ENCODE data around the gene ODF2. TPM values are rescaled to one million over a fixed set of nuclear protein-coding genes. Genes with fewer than 3 reads are reported as not detected.

The ODF2 gene
- total RNA-seq, 4 donors from 2014 or later: 21.9 to 25.5 (median 22.4) TPM

DNA sequence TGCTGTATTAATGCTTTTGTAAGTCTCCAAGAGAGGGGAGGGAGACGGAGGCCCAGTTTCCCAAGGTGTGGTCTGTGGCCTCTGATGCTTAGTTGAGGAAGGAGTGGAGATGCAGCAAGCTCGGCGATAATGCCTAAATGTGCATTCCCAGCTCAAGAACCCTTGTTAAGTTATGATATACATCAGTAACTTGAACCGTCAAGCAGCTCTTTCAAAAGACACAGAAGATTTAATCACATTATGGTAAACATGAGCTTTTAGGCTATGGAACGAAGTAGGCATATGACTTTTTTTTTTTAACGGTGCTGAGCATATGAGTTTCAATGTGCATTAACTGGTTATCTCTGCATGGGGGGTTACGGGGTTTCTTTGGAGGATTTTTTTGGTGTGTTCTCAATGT lies 26.4 kb downstream of the ODF2 start:
- Histone ChIP-seq H3K27ac (no peak overlapping the region), H3K9me3 (no peaks in the 10 kb centered on the region), H3K4me1 (no peaks in the 10 kb centered on the region), H3K4me3 (replicated peaks in 1 of 3) (no peak overlapping the region), H3K27me3 (no peaks in the 10 kb centered on the region), H3K36me3 (peaks cover 14 to 43% of the 10 kb centered on the region in 2 donors)
- TF ChIP-seq, protein P1, sequence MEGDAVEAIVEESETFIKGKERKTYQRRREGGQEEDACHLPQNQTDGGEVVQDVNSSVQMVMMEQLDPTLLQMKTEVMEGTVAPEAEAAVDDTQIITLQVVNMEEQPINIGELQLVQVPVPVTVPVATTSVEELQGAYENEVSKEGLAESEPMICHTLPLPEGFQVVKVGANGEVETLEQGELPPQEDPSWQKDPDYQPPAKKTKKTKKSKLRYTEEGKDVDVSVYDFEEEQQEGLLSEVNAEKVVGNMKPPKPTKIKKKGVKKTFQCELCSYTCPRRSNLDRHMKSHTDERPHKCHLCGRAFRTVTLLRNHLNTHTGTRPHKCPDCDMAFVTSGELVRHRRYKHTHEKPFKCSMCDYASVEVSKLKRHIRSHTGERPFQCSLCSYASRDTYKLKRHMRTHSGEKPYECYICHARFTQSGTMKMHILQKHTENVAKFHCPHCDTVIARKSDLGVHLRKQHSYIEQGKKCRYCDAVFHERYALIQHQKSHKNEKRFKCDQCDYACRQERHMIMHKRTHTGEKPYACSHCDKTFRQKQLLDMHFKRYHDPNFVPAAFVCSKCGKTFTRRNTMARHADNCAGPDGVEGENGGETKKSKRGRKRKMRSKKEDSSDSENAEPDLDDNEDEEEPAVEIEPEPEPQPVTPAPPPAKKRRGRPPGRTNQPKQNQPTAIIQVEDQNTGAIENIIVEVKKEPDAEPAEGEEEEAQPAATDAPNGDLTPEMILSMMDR (IDR thresholded peaks at IDR 0.05): no peak
- TF ChIP-seq POLR2A (IDR thresholded peaks at IDR 0.05): no peak
- intact Hi-C loops (cut with DNase I): no loop called here
- 94 to 95% methylated on average over 7 of the region's 7 CpGs for WGBS, 2 donors
- DNase-seq: no peak

DNA sequence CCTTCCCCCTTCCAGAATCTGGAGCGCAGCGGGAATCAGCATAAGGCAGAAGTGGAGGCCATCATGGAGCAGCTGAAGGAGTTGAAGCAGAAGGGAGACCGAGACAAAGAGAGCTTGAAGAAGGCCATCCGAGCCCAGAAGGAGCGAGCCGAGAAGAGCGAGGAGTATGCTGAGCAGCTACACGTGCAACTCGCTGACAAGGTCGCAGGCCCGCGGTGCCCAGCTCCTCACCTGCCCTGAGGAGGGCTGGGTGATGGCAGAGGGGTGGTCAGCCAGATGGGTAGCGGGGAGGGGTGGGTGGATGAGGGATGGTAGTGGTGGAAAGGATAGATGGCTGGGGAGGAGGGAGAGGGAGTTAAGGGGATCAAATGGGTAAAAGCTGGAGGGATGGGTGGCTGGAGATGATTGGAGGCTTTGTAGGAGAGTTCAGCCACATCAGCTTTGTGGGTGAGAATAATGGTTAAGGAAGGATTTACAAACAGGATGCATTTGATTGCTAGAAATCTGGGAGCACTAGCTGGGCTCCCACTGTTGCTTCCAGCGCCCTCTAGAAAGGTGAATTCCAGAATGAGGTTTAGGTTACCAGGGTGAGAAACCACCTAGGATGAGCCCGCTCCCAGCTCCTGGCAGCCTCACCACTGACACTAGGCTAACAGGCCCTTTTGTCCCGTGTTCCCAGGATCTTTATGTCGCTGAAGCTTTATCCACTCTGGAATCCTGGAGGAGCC lies 29.0 kb downstream of the ODF2 start:
- Histone ChIP-seq H3K4me1 (no peaks in the 10 kb centered on the region), H3K27me3 (no peaks in the 10 kb centered on the region), H3K36me3 (peaks cover 10 to 32% of the 10 kb centered on the region in 2 donors), H3K27ac (no peak overlapping the region), H3K4me3 (replicated peaks in 1 of 3) (no peak overlapping the region), H3K9me3 (no peaks in the 10 kb centered on the region)
- TF ChIP-seq, protein P1 (IDR thresholded peaks at IDR 0.05): no peak
- no peak for TF ChIP-seq POLR2A (IDR thresholded peaks at IDR 0.05)
- no peak for DNase-seq
- intact Hi-C loops (cut with DNase I): no loop called here
- 91 to 96% methylated on average over 17 of the region's 17 CpGs for WGBS, 2 donors

DNA sequence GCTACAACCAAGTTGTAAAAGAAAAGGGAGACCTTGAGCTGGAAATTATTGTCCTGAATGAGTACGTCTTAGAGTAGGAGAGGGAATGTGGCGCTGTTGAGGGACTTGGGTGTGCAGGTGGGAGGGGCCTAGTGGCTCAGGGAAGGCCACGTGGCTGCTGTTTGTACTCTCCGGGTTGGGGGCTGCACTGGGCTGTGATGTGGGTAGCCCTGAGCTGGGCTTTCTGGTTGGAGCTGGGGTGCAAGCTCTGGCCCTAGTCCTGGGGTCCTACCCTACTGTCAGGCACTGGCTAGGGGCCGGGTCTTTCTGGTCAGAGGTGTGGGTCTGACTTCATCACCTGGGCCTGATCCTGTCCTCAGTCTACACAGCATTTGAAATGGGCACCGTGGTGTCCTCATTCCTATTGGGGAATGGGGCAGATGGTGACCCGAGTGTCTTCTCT lies 29.6 kb downstream of the ODF2 start:
- H3K4me3 ChIP-seq (replicated peaks in 1 of 3): no peak overlapping the region
- no peaks in the 10 kb centered on the region for H3K27me3 ChIP-seq
- peaks cover 10 to 32% of the 10 kb centered on the region in 2 donors for H3K36me3 ChIP-seq
- TF ChIP-seq, protein P1 (IDR thresholded peaks at IDR 0.05): no peak
- no peak for TF ChIP-seq POLR2A (IDR thresholded peaks at IDR 0.05)
- 80 to 87% methylated on average over 6 of the region's 7 CpGs for WGBS, 2 donors
- H3K27ac ChIP-seq: no peak overlapping the region
- no peaks in the 10 kb centered on the region for H3K9me3 ChIP-seq
- intact Hi-C loops (cut with DNase I): no loop called here
- H3K4me1 ChIP-seq: no peaks in the 10 kb centered on the region
- DNase-seq: no peak

DNA sequence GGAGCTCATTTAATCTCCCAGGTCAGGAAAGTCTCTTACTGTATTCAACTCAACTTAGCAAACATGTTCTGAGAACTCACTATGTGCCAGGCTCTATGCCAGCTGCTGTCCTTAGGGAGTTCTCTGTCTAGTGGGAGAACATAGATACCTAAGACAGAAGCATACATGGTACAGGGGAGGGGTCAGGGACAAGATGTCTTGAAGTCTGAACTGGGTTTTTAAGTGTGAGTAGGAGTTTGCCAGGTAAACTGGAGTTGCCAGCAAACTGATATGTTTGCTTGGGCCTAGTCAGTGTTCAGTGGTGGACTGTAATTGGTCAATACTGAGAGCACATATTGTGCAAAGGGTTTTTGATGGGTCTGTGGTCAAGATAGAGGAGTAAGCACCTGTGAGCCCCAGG lies 30.4 kb downstream of the ODF2 start:
- Histone ChIP-seq H3K9me3 (no peaks in the 10 kb centered on the region), H3K27ac (no peak overlapping the region), H3K27me3 (no peaks in the 10 kb centered on the region), H3K4me1 (no peaks in the 10 kb centered on the region), H3K4me3 (replicated peaks in 1 of 3) (no peak overlapping the region), H3K36me3 (peaks cover 10 to 32% of the 10 kb centered on the region in 2 donors)
- TF ChIP-seq, protein P1 (IDR thresholded peaks at IDR 0.05): no peak
- TF ChIP-seq POLR2A (IDR thresholded peaks at IDR 0.05): no peak
- intact Hi-C loops (cut with DNase I): no loop called here
- DNase-seq: no peak

DNA sequence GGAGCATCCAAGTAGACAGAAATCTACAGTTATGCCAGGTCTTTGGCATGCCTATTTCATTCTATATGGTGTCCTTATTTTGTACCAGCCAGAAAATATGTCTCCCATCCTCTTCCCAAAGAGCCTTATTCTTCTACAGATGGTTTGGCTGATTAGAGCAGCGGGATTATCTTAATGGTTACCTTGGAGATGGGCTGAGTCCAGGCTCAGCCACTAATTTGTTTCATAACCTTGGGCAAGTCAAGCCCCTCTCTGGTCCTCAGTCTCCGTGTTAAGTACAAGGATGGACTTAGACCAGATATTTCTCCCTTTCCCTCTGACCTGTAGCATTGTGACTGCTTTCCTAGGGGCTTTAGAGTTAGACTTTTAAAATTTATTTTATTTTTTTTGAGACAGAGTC lies 37.6 kb downstream of the ODF2 start:
- intact Hi-C loops (cut with DNase I): no loop called here
- DNase-seq: no peak
- no peak for TF ChIP-seq POLR2A (IDR thresholded peaks at IDR 0.05)
- TF ChIP-seq, protein P1 (IDR thresholded peaks at IDR 0.05): no peak
- Histone ChIP-seq H3K27me3 (no peaks in the 10 kb centered on the region), H3K4me3 (replicated peaks in 1 of 3) (no peak overlapping the region), H3K4me1 (no peaks in the 10 kb centered on the region), H3K36me3 (peaks cover 5 to 32% of the 10 kb centered on the region in 2 donors), H3K9me3 (no peaks in the 10 kb centered on the region), H3K27ac (no peak overlapping the region)
- WGBS, 2 donors: 93 to 96% methylated on average over 2 of the region's 2 CpGs

Measured in thyroid gland (tissue), 4 donors.